HG03521 (cell line): ENCODE data around the gene TPST2.
A peak's percentile ranks its signal among the peaks of the same experiment; 100 is the strongest.

Experiments used
- ATAC-seq: cut with Tn5 transposase; IDR thresholded peaks from one replicate; pipeline ENCODE4 v1.9.1; 2021; ENCODE audit warnings: mild to moderate bottlenecking, moderate library complexity; ENCODE audit not compliant: unreplicated experiment

TPST2 gene

GRCh38 chr22:26581633-26582168 is 8.2 kb downstream of the TPST2 start:
- ATAC-seq: no peak

DNA sequence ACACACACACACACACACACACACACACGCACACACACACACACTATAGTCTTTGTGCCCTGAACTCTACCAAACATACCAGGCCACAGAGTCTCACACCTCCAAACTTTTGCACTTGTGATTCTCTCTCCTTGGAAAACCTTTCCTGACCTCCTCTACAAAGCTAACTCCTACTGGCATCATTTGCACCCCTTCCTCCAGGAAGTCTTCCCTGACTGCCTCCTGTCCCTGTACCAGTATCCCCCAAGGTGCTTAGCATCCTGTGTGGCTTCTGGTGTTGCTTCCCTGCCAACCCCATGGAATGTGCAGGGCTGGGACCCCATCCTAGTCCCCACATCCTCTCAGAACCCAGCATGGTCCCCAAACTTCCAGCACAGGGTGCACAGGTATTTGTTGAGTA is 8.9 kb downstream of the TPST2 start:
- no peak for ATAC-seq

GRCh38 chr22:26580240-26580962 is 9.5 kb downstream of the TPST2 start:
- ATAC-seq: no peak

- ATAC-seq: peak; percentile 56
Observed at GRCh38 chr22:26579331-26579886, 10.5 kb downstream of the TPST2 start.

DNA sequence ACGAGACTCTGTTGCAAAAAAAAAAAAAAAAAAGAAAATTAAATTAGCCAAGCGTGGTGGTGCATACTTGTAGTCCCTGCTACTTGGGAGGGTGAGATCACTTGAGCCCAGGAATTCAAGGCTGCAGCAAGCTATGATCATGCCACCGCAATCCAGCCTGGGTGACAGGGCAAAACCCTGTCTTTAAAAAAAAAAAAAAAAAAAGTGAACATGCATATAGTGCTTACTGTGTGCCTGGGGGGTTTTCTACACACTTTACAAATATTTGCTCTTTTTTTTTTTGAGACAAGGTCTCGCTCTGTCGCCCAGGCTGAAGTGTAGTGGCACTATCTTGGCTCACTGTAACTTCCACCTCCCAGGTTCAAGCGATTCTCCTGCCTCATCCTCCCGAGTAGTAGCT is 12.9 kb downstream of the TPST2 start:
- no peak for ATAC-seq

DNA sequence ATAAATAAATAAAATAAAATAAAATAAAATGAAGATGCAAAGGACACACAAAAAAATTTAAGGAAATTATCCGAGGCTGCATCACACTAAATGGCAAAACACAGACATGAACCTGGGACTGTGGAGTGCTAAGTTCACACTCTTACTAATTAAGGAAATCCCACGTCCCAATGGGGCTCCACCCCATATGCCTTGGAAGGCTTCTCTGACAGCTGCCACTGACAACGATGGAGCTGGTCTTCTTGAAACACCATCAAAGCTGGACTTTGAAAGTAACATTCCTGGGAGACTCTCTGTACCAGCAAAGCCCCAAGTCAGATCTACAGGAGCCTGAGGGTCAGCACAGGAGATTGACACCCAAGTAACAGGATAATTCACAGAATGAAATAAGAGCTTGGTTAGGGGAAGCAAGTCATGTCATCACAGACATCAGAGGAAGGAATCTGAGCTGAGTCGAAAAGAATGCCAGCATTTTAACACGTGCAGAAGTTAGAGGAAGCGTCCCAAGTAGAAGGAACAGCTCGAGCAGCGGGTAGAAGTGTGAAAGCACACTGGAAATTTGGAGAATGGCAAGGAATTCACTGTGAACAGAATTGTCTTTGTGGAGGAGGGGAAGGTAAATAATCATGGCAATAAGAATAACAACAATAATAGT is 13.8 kb downstream of the TPST2 start:
- ATAC-seq: no peak

- ATAC-seq: no peak
Observed at GRCh38 chr22:26574001-26574723, 15.8 kb downstream of the TPST2 start.

DNA sequence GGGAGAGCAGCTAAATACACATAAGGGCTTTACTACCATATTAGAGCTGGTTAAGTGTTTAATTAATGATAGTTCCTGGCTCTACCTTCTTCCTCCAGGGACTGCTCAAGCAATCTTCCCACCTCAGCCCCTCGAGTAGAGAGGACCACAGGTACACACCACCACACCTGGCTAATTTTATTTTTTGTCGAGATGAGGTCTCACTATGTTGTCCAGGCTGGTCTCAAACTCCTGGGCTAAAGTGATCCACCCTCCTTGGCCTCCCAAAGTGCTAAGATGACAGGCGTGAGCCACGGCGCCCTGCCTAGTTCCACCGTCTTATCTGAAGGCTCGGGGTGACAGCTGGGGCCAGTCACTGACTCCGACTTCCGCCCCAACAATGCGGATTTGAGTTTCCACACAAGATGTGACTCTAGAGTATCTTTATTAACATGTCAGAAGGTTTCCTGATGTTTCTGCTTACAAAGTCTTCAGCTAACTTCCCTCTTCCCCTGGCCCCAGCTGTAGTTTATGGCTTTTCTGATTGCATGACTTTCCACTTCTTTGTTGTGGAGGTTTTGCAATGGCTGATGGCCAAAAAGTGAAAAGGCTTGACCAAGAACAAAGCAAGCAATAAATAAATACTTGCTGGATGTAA is 16.8 kb downstream of the TPST2 start:
- no peak for ATAC-seq

GRCh38 chr22:26570864-26571525 is 18.9 kb downstream of the TPST2 start:
- no peak for ATAC-seq

- no peak for ATAC-seq
Observed at GRCh38 chr22:26570115-26570514, 19.8 kb downstream of the TPST2 start.

DNA sequence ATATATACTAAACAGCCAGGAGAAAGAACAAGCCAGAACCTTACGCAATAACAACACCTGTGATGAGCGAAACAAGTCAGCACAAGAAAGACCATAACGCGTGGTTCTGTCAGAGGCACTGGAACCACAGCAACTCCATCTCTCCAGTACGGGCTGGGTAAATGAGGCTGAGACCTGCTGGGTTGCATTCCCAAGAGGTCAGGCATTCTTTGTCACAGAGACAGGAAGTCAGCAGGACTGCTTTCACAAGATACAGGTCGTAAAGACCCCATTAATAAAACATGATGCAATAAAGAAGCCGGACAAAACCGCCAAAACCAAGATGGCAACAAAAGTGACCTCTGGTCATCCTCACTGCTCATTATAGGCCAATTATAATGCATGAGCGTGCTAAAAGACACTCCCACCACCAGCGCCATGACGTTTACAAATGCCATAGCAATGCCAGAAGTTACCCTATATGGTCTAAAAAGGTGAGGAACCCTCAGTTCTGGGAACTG is 21.7 kb downstream of the TPST2 start:
- no peak for ATAC-seq

DNA sequence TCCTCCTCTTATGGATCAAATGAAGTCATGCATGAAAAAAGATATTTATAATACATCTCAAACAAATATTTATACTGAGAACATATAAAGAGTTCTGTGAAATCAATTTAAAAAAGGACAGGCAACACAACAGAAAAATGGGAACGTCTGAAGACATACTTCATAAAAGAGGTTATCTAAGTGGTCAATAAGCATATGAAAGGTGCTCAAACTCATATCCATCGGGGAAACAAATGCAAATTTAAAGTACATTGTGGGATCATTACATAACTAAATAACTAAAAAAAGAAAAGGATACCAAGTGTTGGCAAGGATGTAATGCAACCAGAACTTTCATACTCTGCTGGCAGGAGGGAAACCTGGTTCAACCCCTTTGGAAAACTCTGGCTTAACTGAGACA is 22.3 kb downstream of the TPST2 start:
- no peak for ATAC-seq

DNA sequence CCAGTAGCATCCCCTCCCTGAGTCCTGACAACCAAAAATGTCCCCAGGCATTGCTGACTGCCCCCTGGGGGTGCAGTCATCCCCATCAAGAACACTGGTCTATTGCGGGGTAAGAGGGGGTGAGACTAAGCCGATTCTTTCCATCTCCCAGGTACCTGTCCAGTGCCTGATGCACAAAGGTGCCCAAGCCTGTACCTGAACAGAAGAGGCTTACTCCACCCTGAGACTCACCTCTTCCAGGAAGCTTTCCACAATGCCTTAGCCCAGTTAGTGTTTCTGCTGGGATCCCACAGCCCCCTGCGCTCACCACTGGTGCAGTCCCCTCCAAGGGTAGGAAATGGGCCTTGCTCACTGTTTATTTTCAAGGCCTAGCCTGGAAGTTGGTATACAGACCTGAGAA is 22.9 kb downstream of the TPST2 start:
- ATAC-seq: no peak

DNA sequence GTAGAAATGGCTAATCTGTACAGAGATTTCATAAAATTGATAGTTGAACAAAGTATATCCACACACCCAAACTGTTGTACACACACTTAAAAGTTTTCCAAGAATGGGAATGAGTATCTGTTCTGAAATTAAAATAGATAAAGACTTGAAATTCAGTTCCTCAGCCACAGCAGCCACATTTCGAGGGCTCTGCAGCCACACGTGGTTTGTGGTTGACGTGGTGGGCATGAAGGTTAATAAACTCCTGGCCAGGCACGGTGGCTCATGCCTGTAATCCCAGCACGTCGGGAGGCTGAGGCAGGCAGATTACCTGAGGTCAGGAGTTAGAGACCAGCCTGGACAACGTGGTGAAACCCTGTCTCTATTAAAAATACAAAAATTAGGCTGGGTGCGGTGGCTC is 24.0 kb downstream of the TPST2 start:
- ATAC-seq: no peak

- no peak for ATAC-seq
Observed at GRCh38 chr22:26565181-26565580, 24.8 kb downstream of the TPST2 start.

- no peak for ATAC-seq
Observed at GRCh38 chr22:26564672-26565071, 25.3 kb downstream of the TPST2 start.

DNA sequence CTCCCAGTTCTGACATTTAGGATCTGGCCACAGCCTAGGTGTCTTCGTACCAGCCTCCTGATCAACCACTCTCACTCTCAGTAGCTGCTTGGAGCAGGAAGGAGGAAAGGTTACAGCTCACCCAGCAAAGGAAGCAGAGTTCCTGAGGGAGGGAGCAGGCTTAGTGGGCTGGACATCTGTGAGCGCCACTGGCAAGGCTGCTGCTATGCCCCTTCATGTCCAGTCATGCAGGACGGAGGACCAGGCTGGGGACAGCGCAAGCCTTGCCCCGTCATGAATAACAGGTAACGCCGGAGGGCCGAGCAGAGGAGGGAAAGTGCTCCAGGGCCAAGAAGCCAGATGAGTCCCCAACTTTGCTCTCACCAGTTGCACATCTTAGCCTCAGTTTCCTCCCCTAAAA is 25.8 kb downstream of the TPST2 start:
- no peak for ATAC-seq

GRCh38 chr22:26563022-26563421 is 26.9 kb downstream of the TPST2 start:
- no peak for ATAC-seq

DNA sequence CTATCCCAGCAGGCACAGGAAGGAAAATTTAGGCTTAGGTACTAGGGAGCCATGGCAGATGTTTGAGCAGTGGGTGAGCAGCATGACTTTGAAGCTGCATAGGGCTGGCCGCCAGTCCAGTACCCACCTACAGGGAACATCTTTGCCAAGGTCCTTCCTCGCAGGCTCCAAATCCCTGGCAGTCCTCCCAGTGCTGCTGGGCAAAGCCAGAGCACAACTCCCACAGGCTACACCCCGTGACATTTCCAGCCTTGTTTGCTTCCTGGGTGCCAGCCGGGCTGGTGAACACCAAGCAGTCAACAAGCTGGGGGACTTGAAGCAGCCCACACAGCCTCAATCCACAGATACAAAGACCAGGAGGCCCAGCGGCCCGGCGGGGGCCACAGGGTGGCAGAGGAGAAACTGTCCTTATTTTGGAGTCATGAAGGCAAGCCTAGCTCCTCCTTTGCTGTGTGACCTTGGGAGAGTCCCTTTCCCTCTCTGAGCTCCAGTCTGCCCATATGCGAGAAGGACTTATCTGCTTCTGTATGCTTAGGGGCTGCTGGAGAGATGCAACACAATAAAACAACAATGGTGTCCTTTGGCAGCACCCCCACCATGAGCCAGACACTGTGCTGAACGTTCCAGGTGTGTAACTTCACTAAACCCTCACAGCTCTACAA is 28.0 kb downstream of the TPST2 start:
- ATAC-seq: no peak
